Stomach smooth muscle (tissue), 2 donors: Measurements from ENCODE around the gene CEP57L1.

ENCODE experiments used
- H3K27ac ChIP-seq: one replicate; pipeline ENCODE4 v1.7.0; 2013; ENCODE audit warnings: mild to moderate bottlenecking, low read length, inconsistent platforms
- H3K27me3 ChIP-seq, 2 donors: one replicate each; pipeline ENCODE4 v1.7.0; 2013; ENCODE audit warnings: low read length in 2 of 2; ENCODE audit not compliant: insufficient read depth in 2 of 2, control insufficient read depth in 1 of 2
- H3K36me3 ChIP-seq, 2 donors: one replicate each; pipeline ENCODE4 v1.7.0; 2013; ENCODE audit warnings: low read length in 2 of 2; ENCODE audit not compliant: control insufficient read depth in 2 of 2, insufficient read depth in 2 of 2
- H3K4me1 ChIP-seq: one replicate; pipeline ENCODE4 v1.7.0; 2013; ENCODE audit warnings: low read length; ENCODE audit not compliant: control insufficient read depth, insufficient read depth
- H3K4me3 ChIP-seq, 2 donors: one replicate each; pipeline ENCODE4 v1.7.0; 2013; ENCODE audit warnings: low read length in 2 of 2
- H3K9ac ChIP-seq, 2 donors: one replicate each; pipeline ENCODE4 v1.7.0; 2013; ENCODE audit warnings: low read length in 2 of 2, mild to moderate bottlenecking in 1 of 2
- H3K9me3 ChIP-seq, 2 donors: one replicate each; pipeline ENCODE4 v1.7.0; 2013; ENCODE audit warnings: low read length in 2 of 2; ENCODE audit not compliant: control insufficient read depth in 2 of 2
- donor health status: healthy.
- donor health status: Pancreatic carcinoma.

The CEP57L1 gene

GRCh38 chr6:109095036-109095834 lies at the start of gene CEP57L1:
Gene CEP57L1 (plus strand): TSS chr6:109095507. CDS start chr6:109145222, 49,715 bp downstream.
- H3K4me3 ChIP-seq = peak within 1 kb of the TSS; percentile 92 to 94
- peaks cover 7% of the 10 kb centered on the region for H3K4me1 ChIP-seq
- H3K9ac ChIP-seq = peak within 1 kb of the TSS; percentile 97 to 98
- no peaks in the 10 kb centered on the region for H3K27me3 ChIP-seq
- peak within 1 kb of the TSS; percentile 96 for H3K27ac ChIP-seq
- H3K9me3 ChIP-seq = no peaks in the 10 kb centered on the region
- no peaks in the 10 kb centered on the region for H3K36me3 ChIP-seq

GRCh38 chr6:109048176-109048575 lies 47.1 kb upstream of the CEP57L1 start:
- Histone ChIP-seq H3K9ac (no peak overlapping the region), H3K27ac (no peak overlapping the region), H3K4me1 (peaks cover 5% of the 10 kb centered on the region), H3K9me3 (no peaks in the 10 kb centered on the region), H3K27me3 (no peaks in the 10 kb centered on the region), H3K4me3 (no peak overlapping the region), H3K36me3 (no peaks in the 10 kb centered on the region)

GRCh38 chr6:109048670-109049415 lies 46.5 kb upstream of the CEP57L1 start:
- Histone ChIP-seq H3K4me3 (no peak overlapping the region), H3K9ac (no peak overlapping the region), H3K4me1 (peaks cover 10% of the 10 kb centered on the region), H3K36me3 (no peaks in the 10 kb centered on the region), H3K27me3 (no peaks in the 10 kb centered on the region), H3K27ac (no peak overlapping the region), H3K9me3 (no peaks in the 10 kb centered on the region)

- Histone ChIP-seq H3K27me3 (no peaks in the 10 kb centered on the region), H3K36me3 (no peaks in the 10 kb centered on the region), H3K4me1 (peaks cover 10% of the 10 kb centered on the region), H3K9ac (no peak overlapping the region), H3K9me3 (no peaks in the 10 kb centered on the region), H3K4me3 (no peak overlapping the region), H3K27ac (no peak overlapping the region)
Observed at GRCh38 chr6:109050012-109050411, 45.3 kb upstream of the CEP57L1 start.

- peaks cover 10% of the 10 kb centered on the region for H3K4me1 ChIP-seq
- H3K9me3 ChIP-seq = no peaks in the 10 kb centered on the region
- H3K36me3 ChIP-seq = no peaks in the 10 kb centered on the region
- no peak overlapping the region for H3K9ac ChIP-seq
- H3K27ac ChIP-seq = no peak overlapping the region
- no peaks in the 10 kb centered on the region for H3K27me3 ChIP-seq
- H3K4me3 ChIP-seq = no peak overlapping the region
Observed at GRCh38 chr6:109050447-109051102, 44.7 kb upstream of the CEP57L1 start.

GRCh38 chr6:109051301-109052017 lies 43.8 kb upstream of the CEP57L1 start:
- H3K27me3 ChIP-seq = no peaks in the 10 kb centered on the region
- H3K9me3 ChIP-seq = no peaks in the 10 kb centered on the region
- H3K4me1 ChIP-seq = peaks cover 10% of the 10 kb centered on the region
- H3K27ac ChIP-seq = no peak overlapping the region
- H3K4me3 ChIP-seq = no peak overlapping the region
- H3K9ac ChIP-seq = no peak overlapping the region
- no peaks in the 10 kb centered on the region for H3K36me3 ChIP-seq

- no peaks in the 10 kb centered on the region for H3K9me3 ChIP-seq
- H3K4me3 ChIP-seq = no peak overlapping the region
- peaks cover 10% of the 10 kb centered on the region for H3K4me1 ChIP-seq
- H3K27ac ChIP-seq = no peak overlapping the region
- no peaks in the 10 kb centered on the region for H3K36me3 ChIP-seq
- H3K9ac ChIP-seq = no peak overlapping the region
- H3K27me3 ChIP-seq = no peaks in the 10 kb centered on the region
Observed at GRCh38 chr6:109052018-109052651, 43.2 kb upstream of the CEP57L1 start.

- H3K27ac ChIP-seq = no peak overlapping the region
- no peaks in the 10 kb centered on the region for H3K9me3 ChIP-seq
- H3K9ac ChIP-seq = no peak overlapping the region
- H3K27me3 ChIP-seq = no peaks in the 10 kb centered on the region
- H3K4me3 ChIP-seq = no peak overlapping the region
- no peaks in the 10 kb centered on the region for H3K36me3 ChIP-seq
- peaks cover 10% of the 10 kb centered on the region for H3K4me1 ChIP-seq
Observed at GRCh38 chr6:109052852-109053251, 42.5 kb upstream of the CEP57L1 start.

- Histone ChIP-seq H3K27me3 (no peaks in the 10 kb centered on the region), H3K27ac (no peak overlapping the region), H3K4me3 (no peak overlapping the region), H3K9ac (no peak overlapping the region), H3K9me3 (no peaks in the 10 kb centered on the region), H3K36me3 (no peaks in the 10 kb centered on the region), H3K4me1 (peaks cover 12% of the 10 kb centered on the region)
Observed at GRCh38 chr6:109053336-109053735, 42.0 kb upstream of the CEP57L1 start.

GRCh38 chr6:109055771-109056235 lies 39.5 kb upstream of the CEP57L1 start:
- H3K27me3 ChIP-seq = no peaks in the 10 kb centered on the region
- no peak overlapping the region for H3K27ac ChIP-seq
- H3K4me1 ChIP-seq = peaks cover 17% of the 10 kb centered on the region

More at GRCh38 chr6:109055771-109056235, 39.5 kb upstream of the CEP57L1 start:
- no peaks in the 10 kb centered on the region for H3K36me3 ChIP-seq
- no peak overlapping the region for H3K4me3 ChIP-seq
- no peak overlapping the region for H3K9ac ChIP-seq
- H3K9me3 ChIP-seq = no peaks in the 10 kb centered on the region
